Mononuclear cell (primary cell): ENCODE measurements around the gene BRSK2. TPM values are rescaled to one million over a fixed set of nuclear protein-coding genes. Genes with fewer than 3 reads are reported as not detected.

Experiments used
- H3K27me3 ChIP-seq: 2 replicates; pipeline ENCODE4 v1.6.0; 2011; ENCODE audit warnings: low read length, control low read depth; ENCODE audit not compliant: insufficient read depth
- H3K4me1 ChIP-seq: 2 replicates; pipeline ENCODE4 v1.5.1; 2011; ENCODE audit warnings: mild to moderate bottlenecking, low read length, control low read depth; ENCODE audit not compliant: insufficient read depth
- H3K4me3 ChIP-seq: 2 replicates; pipeline ENCODE4 v1.5.1; 2011; ENCODE audit warnings: mild to moderate bottlenecking, low read length, moderate library complexity
- H3K9me3 ChIP-seq: 2 replicates; pipeline ENCODE4 v1.5.1; 2011; ENCODE audit warnings: low read depth, mild to moderate bottlenecking, control low read depth, low read length
- total RNA-seq: library from RNA; depleted of rRNA; stranded (reverse); fragments of >200 nt; gene quantifications from one replicate; pipeline ENCODE4 v1.2.3, GENCODE V29; 2012

Gene BRSK2
- total RNA-seq, 1 donor = 0.10 TPM

DNA sequence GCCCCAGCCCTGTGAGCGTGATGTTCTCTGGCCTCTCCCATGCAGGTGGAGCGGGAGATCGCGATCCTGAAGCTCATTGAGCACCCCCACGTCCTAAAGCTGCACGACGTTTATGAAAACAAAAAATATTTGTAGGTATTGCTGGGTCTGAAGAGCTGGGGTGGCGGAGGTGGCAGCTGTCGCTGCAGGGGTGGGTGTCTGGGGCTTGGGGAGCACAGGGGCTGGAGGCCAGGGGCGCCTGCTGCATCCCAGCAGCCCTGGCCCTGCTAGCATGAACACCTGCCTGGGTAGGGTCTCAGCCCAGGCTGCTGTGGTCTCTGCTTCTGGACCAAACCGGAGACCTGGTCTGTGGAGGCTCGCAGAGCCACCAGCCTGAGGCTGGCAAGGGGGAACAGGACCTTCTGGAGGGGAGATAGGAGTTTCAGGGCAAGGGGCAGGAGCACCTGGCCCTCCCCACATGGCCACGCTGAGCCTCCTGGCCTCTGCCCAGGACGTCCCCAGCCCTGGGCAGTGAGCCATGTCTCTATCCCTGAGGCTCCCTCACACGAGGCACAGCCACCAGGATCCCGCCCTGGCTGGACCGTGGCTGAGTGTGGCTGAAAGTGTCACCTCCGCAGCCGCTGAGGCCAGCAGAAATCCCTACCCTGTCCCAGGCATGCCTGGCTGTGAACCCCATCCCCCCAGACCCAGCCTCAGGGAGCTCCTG, 48.7 kb downstream of the BRSK2 start:
- H3K27me3 ChIP-seq = no peaks in the 10 kb centered on the region
- no peaks in the 10 kb centered on the region for H3K4me1 ChIP-seq
- H3K4me3 ChIP-seq = no peak overlapping the region
- H3K9me3 ChIP-seq = no peaks in the 10 kb centered on the region

GRCh38 chr11:1438967-1439330, 49.2 kb downstream of the BRSK2 start:
- no peaks in the 10 kb centered on the region for H3K4me1 ChIP-seq
- no peaks in the 10 kb centered on the region for H3K27me3 ChIP-seq

GRCh38 chr11:1439341-1439740, 49.6 kb downstream of the BRSK2 start:
- no peaks in the 10 kb centered on the region for H3K9me3 ChIP-seq
- H3K4me1 ChIP-seq = no peaks in the 10 kb centered on the region
- H3K27me3 ChIP-seq = no peaks in the 10 kb centered on the region
- H3K4me3 ChIP-seq = no peak overlapping the region

More at GRCh38 chr11:1438967-1439330, 49.2 kb downstream of the BRSK2 start:
- H3K9me3 ChIP-seq = no peaks in the 10 kb centered on the region
- no peak overlapping the region for H3K4me3 ChIP-seq

DNA sequence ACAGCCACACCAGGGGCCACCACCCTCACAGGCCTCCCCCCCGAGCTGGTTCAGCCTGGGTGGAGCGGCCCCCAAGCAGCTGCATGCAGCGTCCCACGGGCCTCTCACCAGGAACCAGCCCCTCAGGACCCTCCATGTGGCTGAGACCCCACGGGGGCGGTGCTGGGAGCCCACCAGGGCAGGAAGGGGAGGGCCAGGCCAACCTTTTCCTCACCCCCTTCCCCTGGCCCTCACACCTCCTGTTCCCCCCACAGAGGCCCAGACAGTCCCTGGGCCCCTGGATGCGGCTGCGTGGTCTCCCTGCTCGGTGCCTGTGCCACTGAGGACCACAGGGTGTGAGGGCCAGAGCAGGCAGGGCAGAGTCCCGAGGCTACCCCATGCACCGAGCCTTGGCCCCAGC, 50.3 kb downstream of the BRSK2 start:
- Histone ChIP-seq H3K4me3 (no peak overlapping the region), H3K4me1 (no peaks in the 10 kb centered on the region), H3K9me3 (no peaks in the 10 kb centered on the region), H3K27me3 (no peaks in the 10 kb centered on the region)

GRCh38 chr11:1440496-1440895, 50.8 kb downstream of the BRSK2 start:
- H3K4me1 ChIP-seq = no peaks in the 10 kb centered on the region

DNA sequence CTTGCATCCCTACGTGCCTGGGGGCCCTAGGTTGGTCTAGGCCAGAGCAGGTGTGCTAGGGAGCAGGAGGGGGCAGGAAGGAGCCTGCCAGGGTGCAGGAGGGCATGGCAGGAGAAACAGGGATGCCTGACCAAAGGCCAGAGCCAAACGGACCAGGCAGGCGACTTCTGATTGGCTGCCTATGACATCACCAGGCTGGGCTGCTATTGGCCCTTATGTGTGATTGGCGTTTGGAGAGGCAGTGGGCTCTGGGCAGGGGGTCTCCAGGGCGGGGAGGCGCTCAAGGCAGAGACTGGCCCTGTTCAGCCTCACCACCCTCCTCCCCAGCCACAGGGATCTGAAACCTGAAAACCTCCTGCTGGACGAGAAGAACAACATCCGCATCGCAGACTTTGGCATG, 52.4 kb downstream of the BRSK2 start:
- no peaks in the 10 kb centered on the region for H3K27me3 ChIP-seq
- H3K4me1 ChIP-seq = no peaks in the 10 kb centered on the region
- no peaks in the 10 kb centered on the region for H3K9me3 ChIP-seq
- H3K4me3 ChIP-seq = no peak overlapping the region

More at GRCh38 chr11:1440496-1440895, 50.8 kb downstream of the BRSK2 start:
- H3K9me3 ChIP-seq = no peaks in the 10 kb centered on the region
- H3K4me3 ChIP-seq = no peak overlapping the region
- H3K27me3 ChIP-seq = no peaks in the 10 kb centered on the region

- H3K27me3 ChIP-seq = no peaks in the 10 kb centered on the region
- no peaks in the 10 kb centered on the region for H3K9me3 ChIP-seq
- no peaks in the 10 kb centered on the region for H3K4me1 ChIP-seq
- H3K4me3 ChIP-seq = no peak overlapping the region
Measured at GRCh38 chr11:1442807-1443366, 53.2 kb downstream of the BRSK2 start.

DNA sequence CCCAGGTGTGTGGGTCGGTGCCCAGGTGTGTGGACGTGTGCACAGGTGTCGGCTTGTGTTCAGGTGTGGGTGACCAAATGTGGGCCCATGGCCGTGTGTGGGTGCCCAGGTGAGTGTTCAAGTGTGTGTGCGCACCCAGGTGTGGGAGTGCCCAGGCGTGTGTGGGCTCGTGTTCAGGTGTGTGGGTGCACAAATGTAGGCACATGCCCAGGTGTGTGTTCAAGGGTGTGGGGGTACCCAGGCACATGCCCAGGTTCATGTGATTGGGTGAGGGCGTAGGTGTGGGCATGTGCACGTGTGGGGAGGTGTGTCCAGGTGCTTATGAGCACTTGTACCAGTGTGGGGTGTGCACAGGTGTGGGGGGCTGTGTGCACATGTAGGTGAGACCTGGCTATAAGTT, 54.0 kb downstream of the BRSK2 start:
- Histone ChIP-seq H3K4me1 (no peaks in the 10 kb centered on the region), H3K27me3 (no peaks in the 10 kb centered on the region), H3K4me3 (no peak overlapping the region), H3K9me3 (no peaks in the 10 kb centered on the region)

DNA sequence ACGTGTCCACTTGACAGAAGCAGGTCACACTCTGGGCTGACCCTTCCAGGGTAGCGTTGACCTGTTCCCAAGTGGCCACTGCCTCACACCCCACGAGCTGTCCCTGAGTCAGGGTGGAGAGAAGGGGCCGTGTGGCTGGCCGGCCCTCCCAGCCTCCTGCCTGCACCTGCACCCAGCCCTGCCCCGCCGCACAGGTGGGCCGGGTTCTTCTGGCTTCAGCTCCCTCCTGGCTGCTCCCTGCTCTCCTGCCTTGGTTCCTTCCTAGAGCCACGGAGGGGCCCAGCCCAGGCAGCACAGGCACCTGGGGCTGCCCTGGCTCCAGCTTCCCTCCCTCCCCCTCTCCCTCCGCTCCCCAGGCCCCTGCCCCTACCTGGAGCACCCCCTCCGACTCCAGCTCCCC, 54.6 kb downstream of the BRSK2 start:
- Histone ChIP-seq H3K4me1 (no peaks in the 10 kb centered on the region), H3K27me3 (no peaks in the 10 kb centered on the region), H3K4me3 (no peak overlapping the region), H3K9me3 (no peaks in the 10 kb centered on the region)

- Histone ChIP-seq H3K4me1 (no peaks in the 10 kb centered on the region), H3K9me3 (no peaks in the 10 kb centered on the region), H3K27me3 (no peaks in the 10 kb centered on the region), H3K4me3 (no peak overlapping the region)
Measured at GRCh38 chr11:1444823-1445422, 55.2 kb downstream of the BRSK2 start.

DNA sequence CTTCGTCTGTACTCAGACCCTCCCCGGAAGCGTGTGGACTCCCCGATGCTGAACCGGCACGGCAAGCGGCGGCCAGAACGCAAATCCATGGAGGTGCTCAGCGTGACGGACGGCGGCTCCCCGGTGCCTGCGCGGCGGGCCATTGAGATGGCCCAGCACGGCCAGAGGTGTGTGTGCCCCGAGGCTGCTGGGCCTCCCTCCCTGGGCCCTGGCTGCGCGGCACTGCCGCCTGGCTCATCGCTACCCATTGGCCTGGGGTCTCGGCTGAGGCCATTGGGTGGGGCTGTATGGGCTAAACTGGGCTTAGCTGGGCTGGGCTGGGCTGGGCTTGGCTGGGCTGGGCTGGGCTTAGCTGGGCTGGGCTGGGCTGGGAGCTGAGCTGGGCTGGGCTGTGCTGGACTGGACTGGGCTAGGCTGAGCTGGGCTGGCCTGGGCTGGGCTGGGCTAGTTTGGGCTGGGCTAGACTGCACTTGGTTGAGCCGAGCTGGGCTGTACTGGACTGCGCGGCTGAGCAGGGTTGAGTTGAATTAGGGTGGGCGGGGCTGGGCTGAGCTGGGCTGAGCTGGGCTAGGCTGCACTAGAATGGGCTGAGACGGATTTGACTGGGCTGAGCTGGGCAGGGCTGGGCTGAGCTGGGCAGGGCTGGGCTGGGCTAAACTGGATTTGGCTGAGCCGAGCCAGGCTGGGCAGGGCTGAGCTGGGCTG, 56.2 kb downstream of the BRSK2 start:
- no peaks in the 10 kb centered on the region for H3K9me3 ChIP-seq
- no peaks in the 10 kb centered on the region for H3K4me1 ChIP-seq
- no peaks in the 10 kb centered on the region for H3K27me3 ChIP-seq
- no peak overlapping the region for H3K4me3 ChIP-seq

- no peaks in the 10 kb centered on the region for H3K9me3 ChIP-seq
- H3K27me3 ChIP-seq = no peaks in the 10 kb centered on the region
- no peaks in the 10 kb centered on the region for H3K4me1 ChIP-seq
- no peak overlapping the region for H3K4me3 ChIP-seq
Measured at GRCh38 chr11:1446623-1447022, 56.9 kb downstream of the BRSK2 start.

- Histone ChIP-seq H3K27me3 (no peaks in the 10 kb centered on the region), H3K4me3 (no peak overlapping the region), H3K9me3 (no peaks in the 10 kb centered on the region), H3K4me1 (no peaks in the 10 kb centered on the region)
Measured at GRCh38 chr11:1447845-1448825, 58.4 kb downstream of the BRSK2 start.

DNA sequence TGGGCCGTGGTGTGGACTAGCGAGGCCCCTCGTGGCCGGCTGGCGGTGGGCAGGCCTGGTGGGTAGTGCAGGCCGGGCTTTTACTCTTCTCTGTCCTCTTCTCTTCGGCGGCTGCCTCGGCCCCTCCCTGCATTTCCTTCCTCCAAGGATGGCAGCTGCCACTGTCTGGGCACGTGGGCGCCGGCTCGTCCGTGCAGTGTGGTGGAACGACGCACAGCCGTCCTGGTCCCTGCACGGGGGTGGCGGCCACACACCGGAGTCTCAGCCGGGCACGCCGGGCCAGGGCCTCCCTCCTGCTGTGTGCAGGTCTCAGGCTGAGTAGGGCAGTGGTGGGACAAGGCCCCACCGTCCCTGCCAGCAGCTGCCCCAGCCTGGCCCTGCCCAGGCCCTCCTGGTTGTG, 59.1 kb downstream of the BRSK2 start:
- Histone ChIP-seq H3K4me3 (no peak overlapping the region), H3K9me3 (no peaks in the 10 kb centered on the region), H3K27me3 (no peaks in the 10 kb centered on the region), H3K4me1 (no peaks in the 10 kb centered on the region)
